ENCODE measurements around the gene LCMT2.
A peak's percentile ranks its signal among the peaks of the same experiment; 100 is the strongest.

The LCMT2 gene
- total RNA-seq = 30.1 to 34.7 reads per million in 2 donors

DNA sequence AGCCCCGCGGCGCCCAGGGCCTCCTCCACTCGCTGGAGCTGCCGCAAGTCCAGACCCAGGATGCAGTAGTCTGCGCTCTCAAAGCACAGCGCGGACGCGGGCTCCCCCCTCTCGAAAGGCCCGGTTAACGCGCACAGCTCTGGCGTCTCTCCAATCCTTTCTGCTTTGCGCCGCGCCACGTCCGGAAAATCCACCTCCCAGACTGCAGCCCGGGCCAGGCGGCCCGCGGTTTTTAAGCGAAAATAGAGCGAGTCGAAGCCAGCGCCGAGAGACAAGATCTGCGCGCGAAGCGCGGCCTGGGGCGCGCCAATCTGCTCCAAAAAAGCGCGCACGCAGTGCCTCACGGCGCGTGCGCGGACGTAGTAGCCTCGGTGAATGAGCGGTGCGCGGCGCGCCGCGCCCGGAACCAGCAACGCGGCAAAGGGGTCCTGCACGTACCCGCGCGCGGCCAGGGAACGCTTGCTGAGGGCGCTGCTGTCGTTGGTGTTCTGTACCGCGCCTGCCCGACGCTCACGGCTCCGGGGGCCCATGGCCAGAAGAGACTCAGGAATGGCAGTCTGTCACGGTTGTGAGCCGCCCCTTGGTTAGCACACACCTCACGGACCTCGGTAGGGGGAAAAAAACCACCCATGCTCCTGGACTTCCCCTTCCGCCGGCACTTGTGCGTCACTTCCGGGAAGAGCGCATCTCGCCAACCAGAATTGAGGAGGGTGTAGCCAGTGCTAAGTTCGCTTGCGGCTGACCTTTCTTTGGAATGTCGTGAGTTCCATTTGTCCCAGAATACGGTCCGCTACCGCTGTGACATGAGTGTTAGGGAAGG, at the start of gene LCMT2:
TSS of gene LCMT2 (minus strand) at position 614 of the 820 bp plus-strand sequence. CDS start at position 530, 84 bp downstream.
- peak; percentile 67 for DNase-seq

DNA sequence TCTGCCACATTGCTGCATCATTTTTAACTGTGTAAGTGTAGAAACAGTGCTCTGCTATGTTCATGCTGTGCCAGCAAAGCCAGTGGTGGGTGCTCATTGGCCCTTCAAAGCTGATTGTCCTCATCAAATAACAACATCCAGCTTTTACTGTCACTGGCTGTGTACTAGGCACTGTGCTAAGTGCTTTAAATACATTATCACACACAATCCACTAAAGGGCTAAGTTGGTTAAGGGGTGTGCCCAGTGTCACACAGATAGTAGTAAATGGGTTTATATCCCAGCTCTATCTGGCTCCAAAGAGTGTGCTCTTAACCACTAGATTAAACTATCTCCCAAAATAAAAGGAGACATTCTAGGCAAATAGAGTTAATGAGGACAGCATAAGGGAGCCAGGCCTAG, 48.2 kb upstream of the LCMT2 start:
- no peak for DNase-seq

DNA sequence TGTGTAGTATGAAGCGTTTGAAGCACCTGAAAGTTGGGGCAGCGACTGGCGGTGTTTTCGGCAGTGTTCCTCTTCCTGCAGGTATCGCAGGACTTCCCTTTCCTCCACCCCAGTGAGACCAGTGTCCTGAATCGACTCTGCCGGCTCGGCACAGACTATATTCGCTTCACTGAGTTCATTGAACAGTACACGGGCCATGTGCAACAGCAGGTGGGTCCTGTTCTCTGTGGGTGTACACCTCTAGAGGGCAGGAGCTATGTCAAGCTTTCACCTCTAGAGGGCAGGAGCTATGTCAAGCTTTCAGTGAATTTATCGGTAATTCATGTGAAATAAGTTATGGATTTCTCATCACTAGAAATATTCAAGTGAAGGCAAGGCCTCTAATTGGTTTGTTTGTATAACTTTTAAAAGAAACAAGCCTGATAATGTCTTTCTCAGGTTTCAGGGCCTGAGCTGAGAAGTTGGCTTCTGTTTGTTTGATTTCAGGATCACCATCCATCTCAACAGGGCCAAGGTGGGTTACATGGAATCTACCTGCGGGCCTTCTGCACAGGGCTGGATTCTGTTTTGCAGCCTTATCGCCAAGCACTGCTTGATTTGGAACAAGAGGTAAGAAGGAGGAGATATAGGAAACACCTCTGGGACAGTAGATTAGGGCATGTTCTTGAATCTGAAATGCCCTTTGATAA, 45.8 kb upstream of the LCMT2 start:
- DNase-seq = no peak

DNA sequence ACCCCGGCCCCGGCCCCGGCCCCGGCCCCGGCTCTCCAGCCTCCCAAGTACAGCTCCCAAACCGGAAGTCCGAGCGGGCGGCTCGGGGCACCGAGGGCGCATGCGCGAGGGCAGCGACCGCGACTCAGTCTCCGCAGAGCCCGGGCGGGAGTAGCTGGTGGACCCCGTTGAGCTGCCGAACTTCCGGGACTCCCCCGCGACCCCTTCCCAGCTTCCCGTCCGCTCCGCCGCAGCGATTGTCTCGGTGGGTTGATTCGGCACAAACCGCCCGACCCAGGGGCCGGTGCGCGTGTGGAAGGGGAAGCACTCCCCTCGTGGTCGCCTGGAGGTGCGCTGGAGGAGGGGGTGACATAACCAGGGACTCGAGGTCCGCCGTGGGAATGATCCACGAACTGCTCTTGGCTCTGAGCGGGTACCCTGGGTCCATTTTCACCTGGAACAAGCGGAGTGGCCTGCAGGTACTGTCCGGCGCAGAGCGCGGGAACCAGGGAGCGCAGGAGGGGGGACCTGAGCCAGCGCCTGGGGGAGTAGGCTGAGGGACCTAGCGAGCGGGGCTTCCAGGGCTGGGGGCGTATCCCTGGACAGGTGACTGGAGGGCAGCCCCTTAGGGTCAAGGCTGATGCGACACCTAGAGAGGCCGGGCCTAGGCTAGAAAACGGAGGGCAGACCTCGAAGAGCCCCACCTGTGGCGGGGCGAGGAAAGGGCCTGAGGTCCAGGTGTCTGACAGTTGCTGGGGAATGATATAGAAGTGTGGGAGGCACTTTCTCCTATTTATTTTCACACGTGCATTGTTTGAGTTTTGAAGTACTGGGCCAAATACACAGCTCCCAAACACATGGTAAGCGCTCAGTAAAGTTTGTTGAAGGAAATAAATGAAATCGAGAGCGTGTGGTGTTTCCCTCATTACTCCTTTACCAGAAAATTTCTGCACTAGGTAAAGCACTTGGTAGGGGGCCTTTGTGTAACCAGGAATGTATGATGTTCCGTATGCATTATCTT, 40.9 kb upstream of the LCMT2 start, which contains the start of the genes TUBGCP4 and ZSCAN29:
TSS of gene TUBGCP4 (plus strand) at position 127 of the 1,000 bp plus-strand sequence. CDS start at position 381, 254 bp downstream.
TSS of gene ZSCAN29 (minus strand) at position 69 of the 1,000 bp plus-strand sequence. CDS start 1,130 bp downstream, outside the sequence.
- DNase-seq = peak; percentile 64

DNA sequence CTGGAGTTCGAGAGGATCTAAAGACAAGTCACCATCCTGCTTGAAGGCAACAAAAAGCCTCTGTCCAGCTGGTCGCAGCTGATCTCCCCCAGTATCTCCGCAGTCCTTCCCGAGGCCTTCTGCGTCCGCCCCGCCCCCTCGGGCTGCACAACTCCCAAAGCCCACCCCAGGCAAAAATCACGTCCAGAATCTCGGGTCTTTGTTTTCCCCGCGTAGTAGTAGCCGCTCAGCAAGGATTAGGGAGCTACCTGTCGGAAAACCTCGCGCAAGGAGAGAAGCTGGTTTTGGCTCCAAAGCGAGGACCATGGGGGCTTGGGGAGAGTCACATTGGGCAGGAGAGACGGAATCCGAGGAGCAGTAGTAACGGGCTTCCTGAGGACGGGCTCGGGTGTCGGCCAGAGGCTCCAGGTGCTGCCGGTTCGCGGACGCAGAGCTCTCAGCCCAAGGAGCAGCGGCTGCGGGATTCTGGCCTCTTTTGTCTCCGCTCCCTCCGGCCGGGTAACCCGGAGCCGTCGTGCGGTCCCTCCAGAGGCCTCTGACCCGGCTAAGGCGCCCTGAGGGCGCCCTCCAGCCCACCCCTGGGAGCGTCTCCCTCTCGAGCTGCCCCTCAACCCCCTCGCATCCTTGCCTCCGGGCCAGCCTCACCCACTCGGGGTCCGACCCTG, 40.1 kb upstream of the LCMT2 start:
- no peak for DNase-seq

DNA sequence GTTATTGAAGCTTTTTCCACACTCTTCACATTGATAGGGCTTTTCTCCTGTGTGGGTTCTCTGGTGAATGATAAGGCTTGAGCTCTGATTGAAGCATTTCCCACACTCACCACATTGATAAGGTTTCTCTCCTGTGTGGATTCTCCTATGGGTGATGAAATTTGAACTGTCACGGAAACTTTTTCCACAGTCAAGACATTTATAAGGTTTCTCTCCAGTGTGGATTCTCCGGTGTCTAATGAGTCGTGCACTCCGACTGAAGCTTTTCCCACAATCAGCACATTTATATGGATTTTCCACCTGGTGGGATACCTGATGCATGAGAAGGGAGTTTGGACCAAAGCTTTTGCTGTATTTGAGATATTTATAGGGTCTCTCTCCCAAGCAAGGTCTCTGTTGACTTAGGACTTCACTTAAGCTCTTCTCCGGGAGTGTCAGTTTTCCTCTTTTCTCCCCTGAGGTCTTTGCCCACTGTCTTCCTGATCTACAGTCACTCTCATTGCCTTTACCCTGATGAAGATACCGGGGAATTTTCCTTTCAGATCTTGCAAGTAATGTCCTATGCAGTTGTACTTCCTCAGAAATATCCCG, 31.0 kb upstream of the LCMT2 start:
- no peak for DNase-seq

DNA sequence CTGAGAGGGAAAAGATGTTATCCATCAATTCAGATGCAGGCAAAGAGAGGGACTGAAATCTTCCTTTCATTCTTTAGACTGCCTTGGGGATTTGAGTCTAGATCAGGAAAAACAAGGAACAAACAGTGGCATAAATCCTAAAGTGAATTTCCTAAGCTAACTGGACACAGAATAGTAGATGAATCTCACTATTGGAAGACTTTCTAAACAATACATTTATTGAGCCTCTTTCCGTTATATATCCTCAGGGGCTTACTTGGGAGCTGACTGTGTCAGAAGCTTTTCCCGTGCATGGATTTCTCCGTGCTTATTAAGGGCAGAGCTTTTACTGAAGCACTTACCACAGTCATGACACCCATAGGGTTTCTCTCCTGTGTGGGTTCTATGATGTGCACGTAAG, 30.4 kb upstream of the LCMT2 start:
- DNase-seq = no peak

DNA sequence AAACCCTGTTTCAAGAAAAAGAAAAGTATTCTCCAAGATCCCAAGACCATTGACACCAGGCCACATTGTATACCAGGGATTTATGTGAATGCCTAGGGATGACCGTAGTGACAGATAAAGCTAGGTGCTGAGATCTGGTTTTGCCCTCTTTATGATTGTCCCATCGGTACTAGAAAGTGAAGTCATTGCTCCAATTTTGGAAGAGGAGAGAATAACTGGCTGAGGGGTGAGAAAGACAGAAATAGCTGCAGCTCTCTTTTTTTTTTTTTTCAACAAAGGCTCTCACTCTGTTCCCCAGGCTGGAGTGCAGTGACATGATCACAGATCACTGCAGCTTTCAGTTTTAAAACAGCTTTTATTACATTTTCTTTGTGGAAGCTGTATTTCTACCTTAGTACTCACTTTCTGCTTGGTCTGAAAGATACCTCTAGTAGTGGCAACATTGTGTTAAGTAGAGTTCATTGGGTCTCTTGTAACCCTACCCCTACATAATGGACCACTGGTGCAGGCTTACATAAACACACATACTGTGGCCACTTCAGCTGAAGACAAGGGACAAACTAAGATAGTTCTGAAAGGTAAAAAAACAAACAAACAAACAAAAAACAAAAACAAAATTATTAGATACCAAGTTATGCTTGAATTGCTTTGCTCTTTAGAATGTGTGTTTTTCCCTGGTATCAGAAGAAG, 22.5 kb upstream of the LCMT2 start:
- DNase-seq = no peak

DNA sequence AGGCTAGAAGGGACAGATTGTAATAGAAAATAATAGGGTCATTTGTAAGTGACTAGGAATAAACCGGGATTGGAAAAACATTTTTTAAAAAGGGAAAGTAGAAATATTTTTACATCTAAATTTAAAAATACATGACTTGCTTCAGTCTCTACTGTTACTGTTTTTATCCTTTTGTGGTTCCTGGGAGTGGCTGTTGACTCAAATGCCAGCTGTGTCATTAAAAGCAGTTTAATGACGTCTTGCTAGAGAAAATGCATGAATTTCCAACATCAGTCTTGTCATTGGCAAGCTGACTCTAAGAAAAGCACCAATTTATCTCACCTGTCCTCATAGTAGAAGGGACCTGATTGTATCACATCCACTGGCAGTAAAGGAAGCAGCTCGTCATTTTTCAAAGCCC, 16.7 kb upstream of the LCMT2 start:
- DNase-seq = no peak

- DNase-seq = no peak
These were observed 15.9 kb upstream of the LCMT2 start for GRCh38 chr15:43346305-43346704.

DNA sequence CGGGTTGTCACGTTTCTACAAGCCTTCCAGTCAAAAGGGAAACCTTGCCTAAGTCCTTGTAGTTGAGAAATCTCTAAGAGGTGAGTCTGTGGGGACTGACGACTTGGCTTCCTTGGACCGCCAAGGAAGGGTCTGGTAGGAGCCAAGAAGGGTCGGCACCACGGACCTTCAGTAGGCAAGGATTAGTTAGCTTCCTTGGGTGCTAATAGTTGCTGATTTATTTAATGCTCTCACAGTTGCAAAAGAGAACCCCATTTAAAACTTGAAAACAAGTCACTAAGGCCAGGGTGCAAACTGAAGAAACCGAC, 361 bp upstream of the LCMT2 start:
- no peak for DNase-seq

DNA sequence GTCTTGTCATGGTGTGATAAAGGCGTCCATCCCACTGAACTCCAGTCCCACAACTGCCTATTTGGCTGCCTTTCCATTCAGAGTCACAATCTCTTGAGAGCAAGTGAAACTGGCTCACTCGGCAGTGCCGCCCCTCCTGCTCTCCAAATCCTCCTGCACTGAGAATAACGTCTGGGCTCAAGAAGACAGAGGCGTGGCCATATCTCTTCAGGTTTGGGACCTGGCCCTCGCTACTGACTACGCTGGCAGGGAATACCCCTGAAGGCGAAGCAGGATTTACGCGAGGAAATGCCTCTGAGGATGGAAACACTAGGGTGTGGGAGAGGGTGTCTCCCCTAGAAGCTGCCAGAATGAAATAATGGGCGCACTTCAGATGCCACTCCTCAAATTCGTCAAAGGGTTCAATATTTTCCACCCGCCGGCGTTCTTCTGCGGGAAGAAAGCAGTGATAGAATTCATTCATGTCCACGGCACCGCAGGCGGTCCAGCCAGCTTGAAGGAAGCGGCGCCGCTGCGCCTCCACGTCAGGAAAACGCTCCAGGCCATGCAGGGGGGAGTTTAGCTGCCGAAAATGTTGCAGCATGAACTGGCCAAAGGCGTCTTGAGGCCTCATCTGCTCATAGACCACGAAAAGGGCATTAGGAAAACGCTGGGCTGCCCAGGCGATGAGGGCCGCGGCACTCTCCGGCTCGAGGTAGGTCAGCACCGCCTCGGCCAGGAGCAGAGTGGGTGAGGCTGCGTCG, 985 bp downstream of the LCMT2 start:
- DNase-seq = peak; percentile 16

GRCh38 chr15:43325039-43325684, 5.2 kb downstream of the LCMT2 start:
- no peak for DNase-seq

GRCh38 chr15:43318990-43319771, 11.2 kb downstream of the LCMT2 start:
- DNase-seq = no peak

GRCh38 chr15:43317566-43318184, 12.7 kb downstream of the LCMT2 start:
- no peak for DNase-seq

- DNase-seq = no peak
These were observed 13.4 kb downstream of the LCMT2 start for GRCh38 chr15:43316971-43317346.

DNA sequence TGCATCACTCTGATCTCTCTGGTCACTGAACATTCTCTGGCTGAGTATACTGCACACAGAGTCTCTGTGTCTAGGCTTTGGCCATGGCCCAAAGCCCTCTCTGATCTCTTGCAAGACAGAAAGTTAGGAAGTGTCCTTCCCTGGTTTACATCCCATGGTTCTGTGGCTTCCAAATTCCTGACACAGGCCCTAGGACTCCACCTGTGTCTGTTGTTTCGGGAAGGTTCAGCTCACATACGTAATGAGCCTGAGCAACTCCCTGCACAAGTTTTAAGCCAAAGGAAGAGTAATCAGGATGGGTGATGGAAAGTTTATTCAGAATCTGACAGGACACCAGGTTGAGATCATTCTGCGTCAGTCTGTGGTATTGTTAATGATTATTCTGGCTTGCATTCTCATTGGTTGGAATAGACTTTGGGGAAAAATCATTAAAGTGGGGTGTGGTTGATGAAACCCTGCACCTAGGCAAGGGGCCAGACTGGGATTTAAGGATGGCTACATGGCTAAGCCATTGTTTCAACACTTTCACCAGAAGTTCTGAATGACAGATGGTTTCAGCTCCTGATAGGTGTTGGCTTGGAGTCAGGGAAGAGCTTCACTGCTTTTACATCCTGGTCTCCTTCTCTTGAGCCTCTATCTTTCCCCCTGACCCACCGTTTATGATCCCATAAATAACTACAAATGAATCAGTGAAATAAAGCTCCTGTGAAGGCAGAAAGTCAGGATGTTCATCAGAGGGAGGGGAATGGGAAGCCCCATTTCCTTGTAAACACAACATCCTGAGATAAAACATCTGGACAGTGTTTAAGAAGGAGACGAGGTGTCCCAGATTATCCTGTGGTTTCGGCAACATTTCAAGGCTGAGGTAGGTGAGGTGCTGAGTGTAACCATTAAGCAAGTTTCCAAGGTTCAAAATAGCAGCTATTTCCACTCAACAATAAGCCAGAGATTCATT, 14.1 kb downstream of the LCMT2 start:
- no peak for DNase-seq

Measured in activated gamma-delta T cell (primary cell).